Body of pancreas (tissue), 4 donors: Measurements from ENCODE around the gene GTF2F1.

Experiments
- POLR2A ChIP-seq, 3 donors: fragments of 450-650 bp; IDR thresholded peaks; one replicate each; pipeline ENCODE4 v1.6.1; 2016; ENCODE audit warnings: antibody characterized with exemption in 3 of 3, mild to moderate bottlenecking in 2 of 3
- TF ChIP-seq, protein P1 (sequence below), 7 experiments: fragments of 450-650 bp in 4 of 7; fragments of 200-600 bp in 3 of 7; sonication (generic) in 3 of 7; IDR thresholded peaks; one replicate each; pipeline ENCODE4 v1.5.1; 2016 to 2019; ENCODE audit warnings: antibody characterized with exemption in 7 of 7

DNA sequence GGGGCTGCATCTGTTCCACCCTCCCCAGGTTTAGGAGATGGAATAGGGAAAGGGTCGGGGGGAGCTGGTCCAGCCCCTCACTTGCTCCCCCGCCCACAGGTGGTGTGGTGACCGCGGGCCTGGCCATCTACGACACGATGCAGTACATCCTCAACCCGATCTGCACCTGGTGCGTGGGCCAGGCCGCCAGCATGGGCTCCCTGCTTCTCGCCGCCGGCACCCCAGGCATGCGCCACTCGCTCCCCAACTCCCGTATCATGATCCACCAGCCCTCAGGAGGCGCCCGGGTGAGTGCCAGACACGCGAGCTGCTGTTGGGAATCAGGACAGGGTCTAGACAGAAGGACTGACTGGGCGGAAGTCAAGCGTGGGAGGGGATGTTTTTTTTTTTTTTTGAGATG is 28.6 kb downstream of the GTF2F1 start:
- TF ChIP-seq, protein P1, sequence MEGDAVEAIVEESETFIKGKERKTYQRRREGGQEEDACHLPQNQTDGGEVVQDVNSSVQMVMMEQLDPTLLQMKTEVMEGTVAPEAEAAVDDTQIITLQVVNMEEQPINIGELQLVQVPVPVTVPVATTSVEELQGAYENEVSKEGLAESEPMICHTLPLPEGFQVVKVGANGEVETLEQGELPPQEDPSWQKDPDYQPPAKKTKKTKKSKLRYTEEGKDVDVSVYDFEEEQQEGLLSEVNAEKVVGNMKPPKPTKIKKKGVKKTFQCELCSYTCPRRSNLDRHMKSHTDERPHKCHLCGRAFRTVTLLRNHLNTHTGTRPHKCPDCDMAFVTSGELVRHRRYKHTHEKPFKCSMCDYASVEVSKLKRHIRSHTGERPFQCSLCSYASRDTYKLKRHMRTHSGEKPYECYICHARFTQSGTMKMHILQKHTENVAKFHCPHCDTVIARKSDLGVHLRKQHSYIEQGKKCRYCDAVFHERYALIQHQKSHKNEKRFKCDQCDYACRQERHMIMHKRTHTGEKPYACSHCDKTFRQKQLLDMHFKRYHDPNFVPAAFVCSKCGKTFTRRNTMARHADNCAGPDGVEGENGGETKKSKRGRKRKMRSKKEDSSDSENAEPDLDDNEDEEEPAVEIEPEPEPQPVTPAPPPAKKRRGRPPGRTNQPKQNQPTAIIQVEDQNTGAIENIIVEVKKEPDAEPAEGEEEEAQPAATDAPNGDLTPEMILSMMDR (IDR thresholded peaks at IDR 0.05): no peak
- no peak for TF ChIP-seq POLR2A (IDR thresholded peaks at IDR 0.05)
